Hepatocyte (in vitro differentiated cells): ENCODE results near the gene NIPSNAP2. TPM values are rescaled to one million over a fixed set of nuclear protein-coding genes. Genes with fewer than 3 reads are reported as not detected.

ENCODE experiments used
- DNase-seq: peaks from one replicate; pipeline ENCODE4 v3.0.0-alpha.2; 2016; ENCODE audit warnings: low spot score
- H2AFZ ChIP-seq: fragments of 200-600 bp; sonication (generic); 2 replicates; pipeline ENCODE4 v1.6.0; 2016; ENCODE audit warnings: antibody characterized with exemption, mild to moderate bottlenecking
- H3K27ac ChIP-seq: fragments of 200-600 bp; sonication (generic); 2 replicates; pipeline ENCODE4 v1.5.1; 2016; ENCODE audit warnings: mild to moderate bottlenecking
- H3K27me3 ChIP-seq: fragments of 200-600 bp; sonication (generic); 2 replicates; pipeline ENCODE4 v1.6.1; 2016
- H3K36me3 ChIP-seq: fragments of 200-600 bp; sonication (generic); replicated peaks from 2 replicates; pipeline ENCODE4 v1.5.1; 2016; ENCODE audit warnings: low read depth; ENCODE audit not compliant: insufficient read depth
- H3K4me1 ChIP-seq: fragments of 200-600 bp; sonication (generic); 2 replicates; pipeline ENCODE4 v1.5.1; 2016; ENCODE audit warnings: mild to moderate bottlenecking, moderate library complexity; ENCODE audit not compliant: insufficient read depth
- H3K4me2 ChIP-seq: fragments of 200-600 bp; sonication (generic); 2 replicates; pipeline ENCODE4 v1.6.0; 2016
- H3K4me3 ChIP-seq: fragments of 200-600 bp; sonication (generic); 2 replicates; pipeline ENCODE4 v1.5.1; 2016; ENCODE audit warnings: mild to moderate bottlenecking
- H3K79me2 ChIP-seq: fragments of 200-600 bp; sonication (generic); 2 replicates; pipeline ENCODE4 v1.6.0; 2017; ENCODE audit warnings: mild to moderate bottlenecking
- H3K9me2 ChIP-seq: fragments of 200-600 bp; sonication (generic); replicated peaks from 2 replicates; pipeline ENCODE4 v1.6.0; 2017; ENCODE audit warnings: mild to moderate bottlenecking; ENCODE audit not compliant: insufficient read depth
- H3K9me3 ChIP-seq: fragments of 200-600 bp; sonication (generic); 2 replicates; pipeline ENCODE4 v1.5.1; 2016; ENCODE audit warnings: low read depth, mild to moderate bottlenecking
- H4K20me1 ChIP-seq: fragments of 200-600 bp; sonication (generic); 2 replicates; pipeline ENCODE4 v1.6.0; 2016; ENCODE audit warnings: mild to moderate bottlenecking; ENCODE audit not compliant: insufficient read depth, poor library complexity, severe bottlenecking
- EZH2 ChIP-seq: fragments of 200-600 bp; sonication (generic); IDR thresholded peaks from 2 replicates; pipeline ENCODE4 v1.6.1; 2016; ENCODE audit warnings: antibody characterized with exemption, mild to moderate bottlenecking, borderline replicate concordance
- EZH2phosphoT487 ChIP-seq: fragments of 200-600 bp; sonication (generic); IDR thresholded peaks from one replicate; pipeline ENCODE4 v1.6.1; 2018; ENCODE audit warnings: antibody characterized with exemption, mild to moderate bottlenecking, low read depth, moderate library complexity; ENCODE audit not compliant: unreplicated experiment, severe bottlenecking
- WGBS: methylation state at CpG from one replicate; pipeline ENCODE4 v1.1.6; 2016; ENCODE audit warnings: low lambda C conversion rate; ENCODE audit errors: missing lambda C conversion rate; 5-methylcytosine and 5-hydroxymethylcytosine counted together
- polyA plus RNA-seq: library from polyadenylated mRNA; unstranded; fragments of >200 nt; fragmentation: Nextera tagmentation; extraction: Ambion mirVana; gene quantifications from 2 replicates; pipeline ENCODE4 v1.2.1, GENCODE V29; 2016
- total RNA-seq: library from RNA; depleted of rRNA; stranded (reverse); fragments of >200 nt; gene quantifications from 2 replicates; pipeline ENCODE4 v1.2.3, GENCODE V29; 2014
- TF ChIP-seq, protein P1 (sequence below): fragments of 200-600 bp; sonication (generic); IDR thresholded peaks from 2 replicates; pipeline ENCODE4 v1.5.1; 2016; ENCODE audit warnings: antibody characterized with exemption, mild to moderate bottlenecking; ENCODE audit not compliant: poor library complexity

NIPSNAP2 gene
- 46.0 and 47.6 TPM in 2 replicates for total RNA-seq
- 46.2 and 51.6 TPM in 2 replicates for polyA plus RNA-seq

DNA sequence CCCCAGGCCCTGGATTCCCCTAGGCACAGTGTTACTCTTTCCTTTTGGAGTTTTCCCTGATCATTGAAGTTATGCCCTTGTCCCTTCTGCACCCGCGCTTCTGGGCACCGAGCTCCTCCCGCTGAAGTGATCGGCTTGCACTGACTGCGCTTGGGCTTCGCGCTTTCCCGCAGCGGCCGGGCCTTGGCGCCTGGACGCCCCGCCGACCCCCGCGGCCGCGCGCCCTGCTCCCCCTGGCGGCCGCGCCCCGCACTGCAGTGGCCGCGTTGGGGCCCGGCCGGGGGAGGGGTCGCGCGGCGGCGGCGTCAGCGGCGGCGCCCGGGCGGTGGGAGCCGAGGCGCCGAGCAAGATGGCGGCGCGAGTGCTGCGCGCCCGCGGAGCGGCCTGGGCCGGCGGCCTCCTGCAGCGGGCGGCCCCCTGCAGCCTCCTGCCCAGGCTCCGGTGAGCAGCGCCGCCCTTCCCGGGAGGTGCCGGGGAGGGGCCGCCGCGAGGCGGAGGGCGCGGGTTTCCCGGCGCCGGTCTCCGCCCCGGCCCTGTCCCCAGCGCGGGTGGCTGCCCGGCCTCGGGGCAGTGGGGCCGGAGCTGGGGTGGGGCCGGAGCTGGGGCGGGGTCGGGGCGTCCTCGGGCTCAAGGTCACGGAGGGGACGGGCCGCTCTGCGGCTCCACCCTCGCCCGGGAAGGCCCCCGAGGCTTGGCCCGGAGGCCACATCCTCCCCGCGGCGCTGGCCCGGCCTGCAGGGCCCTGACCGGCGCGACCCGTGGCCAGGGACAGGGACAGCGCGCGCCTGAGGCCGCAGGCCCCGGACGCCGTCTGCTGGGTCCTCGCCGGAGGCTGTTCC lies at the start of gene NIPSNAP2:
Gene NIPSNAP2, plus strand, starts transcription at position 325 of the 839 bp plus-strand sequence. Its CDS starts 25 bp downstream, at position 350.
- peaks cover 15% of the 10 kb centered on the region for H4K20me1 ChIP-seq
- WGBS = 1% methylated on average over 52 of the region's 105 CpGs
- DNase-seq = peak; percentile 88
- no peaks in the 10 kb centered on the region for H3K27me3 ChIP-seq
- peaks cover 8% of the 10 kb centered on the region for H3K4me1 ChIP-seq
- no peaks in the 10 kb centered on the region for H3K9me3 ChIP-seq
- TF ChIP-seq EZH2 = no peak
- TF ChIP-seq, protein P1, sequence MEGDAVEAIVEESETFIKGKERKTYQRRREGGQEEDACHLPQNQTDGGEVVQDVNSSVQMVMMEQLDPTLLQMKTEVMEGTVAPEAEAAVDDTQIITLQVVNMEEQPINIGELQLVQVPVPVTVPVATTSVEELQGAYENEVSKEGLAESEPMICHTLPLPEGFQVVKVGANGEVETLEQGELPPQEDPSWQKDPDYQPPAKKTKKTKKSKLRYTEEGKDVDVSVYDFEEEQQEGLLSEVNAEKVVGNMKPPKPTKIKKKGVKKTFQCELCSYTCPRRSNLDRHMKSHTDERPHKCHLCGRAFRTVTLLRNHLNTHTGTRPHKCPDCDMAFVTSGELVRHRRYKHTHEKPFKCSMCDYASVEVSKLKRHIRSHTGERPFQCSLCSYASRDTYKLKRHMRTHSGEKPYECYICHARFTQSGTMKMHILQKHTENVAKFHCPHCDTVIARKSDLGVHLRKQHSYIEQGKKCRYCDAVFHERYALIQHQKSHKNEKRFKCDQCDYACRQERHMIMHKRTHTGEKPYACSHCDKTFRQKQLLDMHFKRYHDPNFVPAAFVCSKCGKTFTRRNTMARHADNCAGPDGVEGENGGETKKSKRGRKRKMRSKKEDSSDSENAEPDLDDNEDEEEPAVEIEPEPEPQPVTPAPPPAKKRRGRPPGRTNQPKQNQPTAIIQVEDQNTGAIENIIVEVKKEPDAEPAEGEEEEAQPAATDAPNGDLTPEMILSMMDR = peak; percentile 25
- peaks cover 48% of the 10 kb centered on the region for H3K79me2 ChIP-seq
- H3K36me3 ChIP-seq = no peaks in the 10 kb centered on the region
- no peaks in the 10 kb centered on the region for H3K9me2 ChIP-seq
- H3K4me3 ChIP-seq = peak within 1 kb of the TSS; percentile 82
- H3K27ac ChIP-seq = peak within 1 kb of the TSS; percentile 97
- peak within 1 kb of the TSS; percentile 87 for H3K4me2 ChIP-seq
- H2AFZ ChIP-seq = peak within 1 kb of the TSS; percentile 78

- Histone ChIP-seq H2AFZ (no peak overlapping the region), H3K4me1 (no peaks in the 10 kb centered on the region), H3K79me2 (no peaks in the 10 kb centered on the region), H3K9me3 (no peaks in the 10 kb centered on the region), H3K27ac (no peak overlapping the region), H3K36me3 (no peaks in the 10 kb centered on the region), H3K9me2 (no peaks in the 10 kb centered on the region), H3K4me3 (no peak overlapping the region), H4K20me1 (no peaks in the 10 kb centered on the region), H3K27me3 (no peaks in the 10 kb centered on the region), H3K4me2 (no peak overlapping the region)
- 100% methylated on average over 1 of the region's 1 CpG for WGBS
- TF ChIP-seq EZH2phosphoT487 (no peak), EZH2 (no peak)
- TF ChIP-seq, protein P1 = no peak
- no peak for DNase-seq
These were observed 46.6 kb upstream of the NIPSNAP2 start for GRCh38 chr7:55917771-55918170.

- WGBS = 93% methylated on average over 5 of the region's 5 CpGs
- TF ChIP-seq, protein P1 = no peak
- TF ChIP-seq EZH2phosphoT487 (no peak), EZH2 (no peak)
- no peaks in the 10 kb centered on the region for H3K36me3 ChIP-seq
- no peaks in the 10 kb centered on the region for H4K20me1 ChIP-seq
- DNase-seq = no peak
- no peaks in the 10 kb centered on the region for H3K27me3 ChIP-seq
- H3K27ac ChIP-seq = no peak overlapping the region
- no peaks in the 10 kb centered on the region for H3K79me2 ChIP-seq
- H3K9me2 ChIP-seq = no peaks in the 10 kb centered on the region
- H2AFZ ChIP-seq = no peak overlapping the region
- H3K9me3 ChIP-seq = no peaks in the 10 kb centered on the region
- no peaks in the 10 kb centered on the region for H3K4me1 ChIP-seq
- no peak overlapping the region for H3K4me3 ChIP-seq
- no peak overlapping the region for H3K4me2 ChIP-seq
These were observed 36.2 kb upstream of the NIPSNAP2 start for GRCh38 chr7:55928006-55928767.
